ENCODE data around the gene ABCC1. TPM values are rescaled to one million over a fixed set of nuclear protein-coding genes. Genes with fewer than 3 reads are reported as not detected.

Gene ABCC1
- total RNA-seq, 1 experiment from 2014 or later: 56.4 TPM

DNA sequence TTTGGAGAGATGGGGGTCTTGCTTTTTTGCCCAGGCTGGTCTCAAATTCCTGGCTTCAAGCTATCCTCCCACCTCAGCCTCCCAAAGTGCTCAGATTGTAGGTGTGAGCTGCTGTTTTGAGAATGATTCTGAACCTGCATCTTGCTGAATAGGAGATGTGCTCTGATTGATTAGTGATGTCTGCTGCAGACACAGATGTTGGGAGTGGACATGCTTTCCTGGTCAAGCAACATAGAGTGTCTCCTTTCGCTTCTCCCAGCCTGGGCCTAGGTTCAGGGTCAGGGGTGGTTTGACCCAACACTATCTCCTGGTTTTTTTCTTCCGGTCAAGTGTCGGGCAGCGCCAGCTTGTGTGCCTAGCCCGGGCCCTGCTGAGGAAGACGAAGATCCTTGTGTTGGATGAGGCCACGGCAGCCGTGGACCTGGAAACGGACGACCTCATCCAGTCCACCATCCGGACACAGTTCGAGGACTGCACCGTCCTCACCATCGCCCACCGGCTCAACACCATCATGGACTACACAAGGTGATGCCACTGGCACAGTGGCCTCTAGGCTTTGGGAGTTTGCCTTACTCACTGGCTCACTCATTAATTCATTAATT, 188.7 kb downstream of the ABCC1 start:
- Histone ChIP-seq H2AK5ac (ENCODE audit: insufficient read length, low read length) (no peak overlapping the region), H3K23ac (ENCODE audit: insufficient read length, low read depth, low read length) (no peak overlapping the region), H2BK20ac (ENCODE audit: low read depth, low read length, poor library complexity, severe bottlenecking) (no peak overlapping the region), H3K4ac (ENCODE audit: low read depth, low read length) (no peak overlapping the region), H3K79me1 (ENCODE audit: insufficient read depth, low read depth, low read length, poor library complexity, severe bottlenecking) (no peaks in the 10 kb centered on the region), H2BK12ac (ENCODE audit: insufficient read length, low read depth, low read length) (no peak overlapping the region), H2BK120ac (ENCODE audit: low read depth, low read length, poor library complexity, severe bottlenecking) (no peak overlapping the region), H3K14ac (ENCODE audit: insufficient read depth, low read length) (no peak overlapping the region), H3K56ac (ENCODE audit: insufficient read length, low read depth, low read length) (no peak overlapping the region), H3K9ac (ENCODE audit: extremely low read depth, insufficient read length, low read length) (no peak overlapping the region), H4K8ac (replicated peaks; ENCODE audit: insufficient read length, low read depth, low read length) (no peak overlapping the region), H3T11ph (ENCODE audit: low read length) (no peak overlapping the region), H4K5ac (ENCODE audit: insufficient read length, low read depth, low read length) (no peak overlapping the region), H3K27me3 (ENCODE audit: insufficient read depth, low read length) (no peaks in the 10 kb centered on the region), H3K23me2 (ENCODE audit: insufficient read length, low read depth, low read length, poor library complexity, severe bottlenecking) (no peaks in the 10 kb centered on the region), H4K91ac (ENCODE audit: insufficient read length, low read depth, low read length) (no peak overlapping the region), H3K4me1 (ENCODE audit: insufficient read depth, low read length) (no peaks in the 10 kb centered on the region), H3K18ac (ENCODE audit: insufficient read length, low read depth, low read length) (no peak overlapping the region), H2BK15ac (ENCODE audit: low read depth, low read length) (no peak overlapping the region), H3K79me2 (ENCODE audit: insufficient read depth, low read length) (no peaks in the 10 kb centered on the region), H3K4me2 (ENCODE audit: insufficient read depth, insufficient read length, low read length) (no peak overlapping the region), H2BK5ac (ENCODE audit: insufficient read length, low read length) (no peak overlapping the region), H4K20me1 (ENCODE audit: control insufficient read depth, insufficient read depth, insufficient read length) (no peaks in the 10 kb centered on the region), H2AFZ (ENCODE audit: low read length) (no peak overlapping the region), H3K27ac (ENCODE audit: insufficient read length, low read depth, low read length) (no peak overlapping the region), H3K9me3 (ENCODE audit: control insufficient read depth, low read depth, low read length) (no peaks in the 10 kb centered on the region)
- H3K9me3 Mint-ChIP-seq: no peaks in the 10 kb centered on the region
- WGBS (ENCODE audit: extremely low coverage, insufficient read length, low lambda C conversion rate): no CpG with 5 or more reads among the region's 15 CpGs
- no peak for TF ChIP-seq CTCF (conservative IDR thresholded peaks at IDR 0.05)
- peaks cover 35 to 87% (median 81%) of the 10 kb centered on the region in 3 experiments; a peak in 6 of 7 replicates for H3K36me3 Mint-ChIP-seq (ENCODE audit: insufficient read depth in 1 of 3, low read depth in 3 of 3)
- H3K4me1 Mint-ChIP-seq: peaks cover 9 to 13% of the 10 kb centered on the region in 2 experiments
- DNase-seq: no peak
- H3K27me3 Mint-ChIP-seq (ENCODE audit: low read depth): no peaks in the 10 kb centered on the region
- H3K27ac Mint-ChIP-seq: no peak overlapping the region
- H3K4me3 Mint-ChIP-seq: no peak overlapping the region; a peak in 1 of 5 replicates
